Measurements from ENCODE around the gene TCL1B.
"Not testable (repeated sequence)": the region's sequence is repeated elsewhere in the genome, so short reads cannot be mapped to it uniquely, and the experiment has no call there.

The TCL1B gene

DNA sequence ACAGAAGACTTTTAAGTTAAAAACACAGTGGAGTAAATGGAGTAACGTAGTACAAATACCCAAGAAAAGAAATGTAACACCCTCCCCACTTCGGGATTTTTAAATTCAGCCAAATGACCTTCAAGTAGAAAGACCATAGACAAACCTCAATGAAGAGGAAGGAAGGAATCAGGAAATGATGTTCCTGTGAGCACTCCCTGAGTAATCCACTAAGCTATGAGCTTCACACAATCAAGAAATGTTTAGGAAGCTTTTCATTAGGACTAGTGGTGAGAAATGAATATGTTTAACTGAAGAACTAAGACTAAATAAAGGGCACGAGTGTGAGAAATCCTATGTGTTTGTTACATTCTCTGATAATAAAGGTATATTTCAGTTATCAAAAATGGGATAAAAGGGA lies 17.6 kb downstream of the TCL1B start:
- no peak for DNase-seq

DNA sequence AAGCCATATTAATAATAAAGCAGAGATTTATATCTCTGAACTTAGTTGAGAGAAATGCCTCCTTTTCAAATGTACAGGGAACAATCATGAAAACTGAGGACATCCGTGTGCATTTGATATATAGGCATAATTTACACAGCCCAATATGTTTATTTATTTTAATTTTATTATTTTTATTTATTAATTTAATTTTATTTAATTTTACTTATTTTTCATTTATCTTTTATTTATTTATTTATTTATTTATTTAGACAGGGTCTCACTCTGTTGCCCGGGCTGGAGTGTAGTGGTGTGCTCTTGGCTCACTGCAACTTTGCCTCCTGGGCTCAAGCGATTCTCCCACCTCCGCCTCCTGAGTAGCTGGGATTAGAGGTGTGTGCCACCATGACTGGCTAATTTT lies 19.3 kb downstream of the TCL1B start:
- DNase-seq: no peak

DNA sequence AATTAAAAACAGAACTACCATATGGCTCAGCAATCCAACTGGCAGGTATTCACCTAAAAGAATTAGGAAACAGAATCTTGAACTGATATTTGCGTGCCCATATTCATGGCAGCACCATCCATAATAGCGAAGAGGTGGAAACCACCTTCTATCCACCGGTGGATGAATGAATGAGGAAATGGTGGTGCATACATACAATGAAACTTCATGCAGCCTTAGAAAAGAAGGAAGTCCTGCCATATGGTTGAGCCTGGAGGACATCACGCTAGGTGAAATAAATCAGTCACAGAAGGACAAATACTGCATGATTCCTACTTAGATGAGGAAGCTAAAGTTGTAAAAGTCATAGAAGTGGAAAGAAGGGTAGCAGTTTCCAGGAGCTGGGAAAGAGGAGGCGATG lies 21.1 kb downstream of the TCL1B start:
- DNase-seq: no peak

DNA sequence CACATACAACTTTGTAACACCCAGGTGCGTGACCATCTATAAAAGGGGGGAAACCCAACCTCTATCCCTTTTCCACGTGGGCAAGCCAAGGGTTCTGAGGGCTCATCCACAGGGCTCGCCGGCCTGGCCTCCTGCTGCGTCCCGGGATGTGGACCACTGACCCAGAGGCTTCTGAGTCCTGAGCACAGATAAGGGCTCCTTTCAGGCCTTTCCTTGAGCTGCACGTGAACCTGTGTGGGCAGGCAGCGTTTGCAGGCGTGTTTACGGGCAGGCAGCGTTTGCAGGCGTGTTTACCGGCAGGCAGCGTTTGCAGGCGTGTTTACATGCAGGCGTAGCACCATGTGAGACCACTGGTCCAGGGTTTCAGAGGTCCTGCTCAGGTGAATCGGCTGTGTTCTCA lies 23.9 kb downstream of the TCL1B start:
- no peak for DNase-seq

DNA sequence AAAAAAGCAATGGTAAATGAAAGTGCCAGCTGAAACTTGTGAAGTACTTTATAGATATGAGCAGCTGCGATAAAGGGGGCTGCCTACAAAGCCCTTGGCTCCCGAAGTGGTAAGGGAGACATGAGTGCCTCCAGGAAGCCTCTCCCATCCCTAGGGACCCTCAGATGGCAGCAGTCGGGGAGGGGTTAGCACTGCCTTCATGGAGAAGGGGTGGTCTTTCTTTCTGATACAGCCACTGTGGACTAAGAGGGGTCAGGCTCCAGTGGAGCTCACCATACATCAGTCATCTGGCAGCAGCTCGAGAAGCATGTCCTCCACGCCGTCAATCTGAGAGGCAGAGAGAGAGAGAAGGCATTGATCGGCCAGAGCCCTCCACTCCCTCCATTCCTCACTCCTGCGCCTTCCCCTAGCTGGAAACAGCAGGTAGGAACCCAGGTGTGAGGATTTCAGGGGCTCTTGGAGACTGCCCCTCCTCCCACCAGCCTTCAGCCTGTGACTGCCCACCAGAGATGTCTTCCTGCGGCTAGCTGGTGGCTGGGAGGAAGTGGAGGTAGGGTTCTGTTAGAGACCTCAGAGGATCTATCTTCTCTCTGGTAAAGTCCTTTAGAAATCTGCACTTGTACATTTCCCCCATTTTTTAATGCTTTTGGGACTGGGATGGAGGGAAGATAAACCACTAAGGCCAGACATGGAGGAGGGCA lies 25.4 kb downstream of the TCL1B start:
- DNase-seq: no peak

DNA sequence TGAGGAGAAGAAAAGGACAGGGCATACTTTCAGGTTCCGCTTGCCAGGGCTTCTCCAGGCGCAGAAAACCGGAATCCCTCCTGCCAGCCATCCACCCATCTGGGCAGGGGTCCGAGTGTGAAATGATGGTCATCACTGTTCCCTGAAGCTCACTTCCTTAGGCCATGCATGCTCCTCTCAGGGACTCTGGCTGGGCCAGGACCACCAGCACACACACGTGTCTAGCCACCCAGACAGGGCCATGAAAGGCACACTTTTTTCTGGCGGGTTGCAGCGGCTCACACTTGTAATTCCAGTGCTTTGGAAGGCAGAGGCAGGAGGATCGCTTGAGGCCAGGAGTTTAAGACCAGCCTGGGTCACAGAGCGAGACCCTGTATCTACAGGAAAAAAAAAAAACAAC lies 26.2 kb downstream of the TCL1B start:
- no peak for DNase-seq

DNA sequence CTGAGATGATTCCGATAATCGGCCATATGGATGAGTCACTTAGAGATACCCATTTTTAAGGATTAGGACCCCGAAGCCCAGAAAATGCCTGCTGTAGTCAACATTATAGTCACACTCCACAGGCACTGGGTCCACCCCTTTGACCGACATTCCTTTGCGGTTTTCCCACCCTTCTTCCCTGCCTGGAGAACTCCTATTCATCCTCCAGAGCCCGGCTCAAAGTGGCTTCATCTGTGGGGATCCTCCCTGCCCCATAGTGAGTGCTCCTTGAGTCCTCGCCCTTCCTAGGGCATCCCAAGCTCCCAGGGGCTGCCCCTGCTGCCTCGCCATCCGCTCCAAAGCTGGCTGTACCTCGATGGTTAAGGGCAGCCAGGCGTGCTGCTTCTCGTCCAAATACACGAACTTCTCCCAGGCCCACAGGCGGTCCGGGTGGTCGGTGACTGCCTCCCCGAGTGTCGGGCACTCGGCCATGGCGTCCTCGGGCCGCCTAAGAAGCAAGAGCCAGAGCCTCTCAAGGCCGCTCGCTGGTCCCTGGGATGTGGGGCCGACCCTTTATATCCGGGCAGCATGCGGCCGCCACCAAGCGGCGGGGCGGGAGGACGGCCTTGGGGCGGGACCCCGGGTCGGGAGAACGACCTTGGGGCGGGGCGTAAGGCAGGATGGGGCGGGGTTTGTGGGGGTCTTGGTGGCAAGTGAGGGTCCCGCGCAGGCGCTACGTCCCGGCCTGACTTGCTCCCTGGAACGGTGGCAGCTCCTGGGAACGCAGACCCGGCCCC lies 27.6 kb downstream of the TCL1B start, which contains the start of gene TCL1A:
TCL1A (minus strand) TSS at position 530 of the 776 bp plus-strand sequence; CDS start at position 471, 59 bp downstream.
- DNase-seq: no peak

DNA sequence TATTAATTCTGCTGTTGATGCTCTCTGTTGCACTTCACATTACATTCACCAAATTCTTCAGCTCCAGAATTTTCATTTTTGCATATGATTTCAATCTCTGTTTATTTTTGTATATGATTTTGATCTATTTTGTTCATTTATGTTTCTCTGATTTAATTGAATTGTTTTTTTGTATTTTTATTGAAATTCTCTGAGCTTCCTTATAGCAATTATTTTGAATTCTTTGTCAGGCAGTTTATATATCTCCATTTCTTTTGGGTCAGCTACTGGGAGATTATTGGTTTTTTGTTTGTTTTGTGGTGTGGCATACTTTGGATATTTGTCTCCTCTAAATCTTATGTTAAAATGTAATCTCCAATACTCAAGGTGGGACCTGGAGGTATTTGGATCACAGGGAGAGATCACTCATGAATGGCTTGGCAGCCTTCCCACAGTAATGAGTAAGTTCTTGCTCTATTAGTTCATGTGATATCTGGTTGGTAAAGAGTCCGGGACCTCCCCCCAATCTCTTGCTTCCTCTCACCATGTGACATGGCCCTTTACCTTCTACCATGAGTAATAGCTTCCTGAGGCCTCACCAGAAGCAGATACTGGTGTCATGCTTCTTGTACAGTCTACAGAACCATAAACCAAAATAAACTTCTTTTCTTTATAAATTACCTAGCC lies 36.4 kb downstream of the TCL1B start:
- DNase-seq: no peak

DNA sequence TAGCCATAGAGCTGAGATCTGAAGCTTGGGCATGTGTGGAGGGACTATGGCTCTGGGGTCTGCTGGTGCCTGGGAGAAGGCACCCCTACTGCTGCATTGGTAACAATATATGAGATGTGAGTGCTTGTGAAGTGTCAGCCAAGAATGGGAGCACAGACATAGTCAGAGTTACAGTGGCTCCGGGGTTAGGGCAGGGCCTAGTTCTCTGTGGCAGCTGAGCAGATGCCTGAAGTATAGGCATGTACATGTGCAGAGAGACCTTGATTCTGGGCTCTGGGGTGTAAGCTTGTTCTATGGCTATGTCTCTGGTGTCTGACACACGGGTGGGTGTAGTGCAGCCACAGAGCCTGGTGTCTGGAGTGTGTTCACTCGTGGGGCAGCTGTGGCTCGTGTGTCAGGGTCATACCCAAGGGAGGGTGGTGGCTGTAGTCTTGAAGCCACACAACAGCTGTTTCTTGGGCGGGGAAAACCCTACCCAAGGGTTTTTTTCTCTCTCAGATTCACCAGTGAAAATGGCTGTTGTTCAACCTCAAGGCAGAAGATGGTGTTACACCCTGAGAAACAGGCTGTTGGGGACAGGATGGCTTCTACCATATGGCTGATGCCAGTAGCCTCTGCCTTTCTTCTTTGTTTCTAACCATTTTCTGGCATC lies 39.6 kb downstream of the TCL1B start:
- no peak for DNase-seq

DNA sequence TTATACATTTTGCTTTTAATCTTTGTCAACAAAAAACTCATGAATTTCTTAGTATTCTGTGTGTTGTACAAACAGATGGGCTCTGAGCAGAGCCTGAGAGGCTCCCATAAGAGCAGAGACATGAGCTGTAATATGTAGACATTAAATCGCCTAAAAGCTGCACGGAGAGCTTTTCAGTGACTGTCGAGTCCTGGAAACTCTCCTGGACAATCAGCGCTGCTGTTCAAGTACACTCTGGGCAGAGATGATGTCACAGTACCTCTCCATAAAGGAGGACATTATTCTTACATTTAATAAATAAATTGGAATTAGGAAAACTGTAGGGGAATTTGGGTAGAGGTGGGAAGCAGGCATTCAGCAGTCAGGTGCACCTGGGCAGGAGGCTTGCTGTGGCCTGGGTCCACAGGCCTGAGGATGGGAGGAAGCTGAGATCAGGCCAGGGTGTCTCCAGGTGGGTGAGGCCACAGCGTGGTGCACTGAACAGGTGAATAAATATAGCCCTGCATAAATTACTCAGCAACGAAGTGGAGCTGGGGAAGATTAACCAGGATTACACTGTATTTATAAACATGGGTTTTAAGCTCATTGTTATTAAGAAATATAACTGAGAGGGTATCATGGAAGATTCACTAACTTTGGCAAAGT lies 41.0 kb downstream of the TCL1B start:
- peak; percentile 85 for DNase-seq

DNA sequence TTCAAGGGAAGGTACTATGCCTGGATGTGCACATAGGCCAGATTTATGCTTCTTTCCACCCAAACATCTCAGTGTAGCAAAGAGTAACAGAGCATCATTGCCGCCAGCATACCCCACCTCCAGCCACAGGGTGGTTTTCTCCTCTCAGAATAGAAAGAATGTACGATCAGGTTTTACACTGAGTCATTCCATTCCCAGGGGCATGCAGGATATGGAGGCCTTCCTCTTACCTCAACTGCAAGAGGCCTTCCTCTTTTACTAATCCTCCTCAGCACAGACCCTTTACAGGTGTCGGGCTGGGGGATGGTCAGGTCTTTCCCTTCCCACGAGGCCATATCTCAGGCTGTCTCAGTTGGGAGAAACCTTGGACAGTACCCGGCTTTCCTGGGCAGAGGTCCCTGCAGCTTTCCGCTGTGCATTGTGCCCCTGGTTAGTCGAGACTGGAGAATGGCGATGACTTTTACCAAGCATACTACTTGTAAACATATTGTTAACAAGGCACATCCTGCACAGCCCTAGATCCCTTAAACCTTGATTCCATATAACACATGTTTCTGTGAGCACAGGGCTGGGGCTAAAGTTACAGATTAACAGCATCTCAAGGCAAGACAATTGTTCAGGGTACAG lies 43.3 kb downstream of the TCL1B start:
- DNase-seq: not testable (repeated sequence)

DNA sequence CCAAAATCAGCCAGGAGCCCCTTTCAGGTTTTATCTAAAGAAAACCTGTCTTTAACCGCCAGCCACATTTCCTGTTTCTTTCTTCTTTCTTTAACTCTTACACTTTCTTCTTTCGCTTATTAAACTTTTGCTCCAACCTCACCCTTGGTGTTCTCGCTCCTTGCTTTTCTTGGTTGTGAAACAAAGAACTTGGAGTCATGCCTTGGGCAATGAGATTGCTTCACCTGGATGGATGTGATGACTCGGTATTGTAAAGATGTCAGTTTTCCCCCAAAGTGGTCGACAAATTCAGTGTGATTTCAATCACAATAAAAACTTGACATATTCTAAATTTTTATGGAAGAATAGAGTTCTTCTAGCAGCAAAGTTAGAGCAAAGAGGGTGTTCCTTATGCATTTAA lies 43.9 kb downstream of the TCL1B start:
- no peak for DNase-seq

DNA sequence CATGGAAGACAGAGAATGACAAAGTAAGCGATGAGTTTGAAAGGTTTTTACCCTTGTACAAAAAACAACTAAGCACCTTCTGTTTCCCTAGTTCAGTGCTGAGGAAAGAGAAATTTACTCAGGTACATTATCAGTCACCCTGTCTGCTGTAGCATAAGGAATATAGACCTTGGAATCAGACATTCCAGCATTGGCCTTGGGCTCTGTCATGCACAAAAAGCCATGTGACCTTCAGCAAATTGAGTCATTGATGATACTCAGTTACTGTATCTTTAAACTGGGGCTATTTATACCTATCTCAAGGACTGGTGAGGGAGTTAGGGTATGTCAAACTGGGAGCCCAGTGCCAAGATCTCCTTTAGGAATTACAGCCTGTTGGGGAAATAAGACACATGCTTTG lies 47.0 kb downstream of the TCL1B start:
- no peak for DNase-seq

DNA sequence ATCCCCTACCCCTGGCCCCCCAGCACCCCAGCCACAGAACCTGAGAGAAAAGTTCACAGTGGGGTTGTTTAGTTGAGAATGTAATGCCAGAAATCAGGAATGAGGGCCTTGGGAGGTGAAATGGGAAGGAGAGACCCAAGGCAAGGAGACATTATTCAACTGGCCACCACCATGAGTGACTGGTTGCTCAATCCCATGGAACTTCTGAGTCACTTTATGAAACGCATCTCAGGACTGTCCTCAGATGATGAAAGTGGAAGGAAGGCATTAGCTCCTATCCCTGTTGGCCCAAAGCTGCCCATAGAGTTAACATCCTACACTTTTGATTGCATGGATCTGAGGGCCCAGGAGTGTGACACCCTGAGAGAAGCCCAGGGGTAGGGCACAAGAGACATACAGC lies 53.1 kb downstream of the TCL1B start:
- no peak for DNase-seq

DNA sequence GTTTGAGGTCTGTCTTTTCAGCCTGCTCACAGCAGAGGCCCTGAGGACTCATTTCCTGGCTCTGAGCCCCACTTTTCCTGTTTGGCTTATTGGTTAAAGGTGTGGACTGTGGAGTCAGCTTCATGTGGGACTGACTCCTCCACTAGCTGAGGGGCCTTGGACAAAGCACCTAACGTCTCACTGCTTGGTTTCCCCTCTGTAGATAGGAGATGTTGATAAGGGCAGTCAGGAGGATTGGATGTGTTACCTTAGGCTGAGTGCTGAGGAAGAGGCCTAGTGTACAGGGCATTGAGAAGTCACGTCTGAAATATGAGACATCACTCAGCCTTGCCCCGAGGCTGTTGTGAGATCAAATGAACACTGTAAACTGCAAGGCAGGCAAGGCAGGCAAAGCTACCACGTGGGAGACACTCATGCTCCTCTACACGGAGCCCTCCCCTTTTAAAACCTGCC lies 54.8 kb downstream of the TCL1B start:
- peak; percentile 88 for DNase-seq

DNA sequence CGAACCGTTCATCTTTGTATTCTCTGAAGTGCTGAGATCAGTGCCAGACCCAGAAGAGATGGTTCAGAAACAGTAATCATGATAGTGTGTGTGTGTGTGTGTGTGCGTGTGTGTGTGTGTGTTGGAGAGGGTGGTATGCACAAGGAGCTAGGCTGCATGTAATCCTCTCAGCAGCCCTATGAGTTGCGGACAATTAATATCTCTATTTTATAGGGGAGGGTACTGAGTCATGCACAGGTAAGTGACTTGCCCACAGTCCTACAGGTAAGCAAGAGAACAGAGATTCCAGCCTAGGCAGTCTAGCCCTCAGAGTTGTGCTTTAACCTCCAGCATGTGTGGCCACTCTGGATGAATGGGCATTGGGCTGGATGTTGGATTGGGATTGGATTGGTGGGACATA lies 55.6 kb downstream of the TCL1B start:
- DNase-seq: no peak

All from DMS53 (cell line).